Adrenal gland (tissue), 12 donors: ENCODE measurements around the gene DPYD. TPM values are rescaled to one million over a fixed set of nuclear protein-coding genes. Genes with fewer than 3 reads are reported as not detected.

Source experiments
- DNase-seq, 7 donors: peaks; one replicate each; pipeline ENCODE4 v3.0.0-alpha.2; 2019 to 2020
- H3K27ac ChIP-seq, 5 donors: fragments of 200-600 bp; sonication (generic) in 4 of 5; 1 replicate in 3 of 5; 2 replicates in 2 of 5; pipeline versions ENCODE4 v1.5.1 to v1.8.0; 2016 to 2020; ENCODE audit warnings: mild to moderate bottlenecking in 1 of 5
- H3K27me3 ChIP-seq: fragments of 200-600 bp; 2 replicates; pipeline ENCODE4 v1.8.0; 2021
- H3K36me3 ChIP-seq, 2 donors: fragments of 200-600 bp; replicated peaks in 1 of 2; 1 replicate in 1 of 2; 2 replicates in 1 of 2; pipeline versions ENCODE4 v1.5.1 to v1.8.0; 2018 to 2022
- H3K4me1 ChIP-seq, 2 donors: fragments of 200-600 bp; replicated peaks in 1 of 2; 1 replicate in 1 of 2; 2 replicates in 1 of 2; pipeline versions ENCODE4 v1.5.1 to v1.8.0; 2018 to 2021
- H3K4me3 ChIP-seq, 4 donors: fragments of 200-600 bp; sonication (generic) in 3 of 4; one replicate each; pipeline ENCODE4 v1.5.1; 2016 to 2018
- H3K9me3 ChIP-seq, 3 donors: fragments of 200-600 bp; sonication (generic) in 1 of 3; replicated peaks in 1 of 3; 1 replicate in 2 of 3; 2 replicates in 1 of 3; pipeline versions ENCODE4 v1.5.1 to v1.8.0; 2016 to 2021
- POLR2A ChIP-seq, 2 donors: fragments of 450-650 bp; IDR thresholded peaks; one replicate each; pipeline ENCODE4 v1.6.1; 2017; ENCODE audit warnings: antibody characterized with exemption in 2 of 2, mild to moderate bottlenecking in 2 of 2, moderate library complexity in 1 of 2
- WGBS, 4 donors: extraction: QIAGEN DNeasy Blood & Tissue Kit in 2 of 4; methylation state at CpG; one replicate each; pipeline versions ENCODE4 v1.1.5 to v1.1.7; 2013 to 2017; 5-methylcytosine and 5-hydroxymethylcytosine counted together
- intact Hi-C, 2 donors: fragments of 100-400 bp; cut with DNase I; formaldehyde crosslinking; loops; one replicate each; pipeline versions ENCODE4 v1.14.1 to v1.15.0; 2022 to 2023
- polyA plus RNA-seq, 3 donors: library from polyadenylated mRNA; stranded (reverse); fragments of 200-250 nt in 2 of 3; fragments of 350-450 nt in 1 of 3; fragmentation: Illumina TruSeq in 1 of 3; extraction: RNeasy Lipid Tissue Mini Kit (QIAGEN cat#74804) in 1 of 3; gene quantifications; one replicate each; pipeline ENCODE4 v1.2.3, GENCODE V29; 2013 to 2014
- total RNA-seq, 9 donors: library from RNA; depleted of rRNA in 4 of 9; stranded (reverse); fragments of >200 nt in 4 of 9; fragments of 120-200 nt in 1 of 9; fragmentation: NEBNext Ultra II Directional in 1 of 9; extraction: Animal tissue kit (Norgen Biotek cat#: 25700) in 1 of 9; gene quantifications; one replicate each; pipeline versions ENCODE4 v1.1.0 to v1.2.4, GENCODE V29; 2013 to 2023
- TF ChIP-seq, protein P1 (sequence below), 6 experiments: fragments of 450-650 bp in 4 of 6; fragments of 200-600 bp in 2 of 6; sonication (generic) in 1 of 6; IDR thresholded peaks; 1 replicate in 5 of 6; 2 replicates in 1 of 6; pipeline versions ENCODE4 v1.5.1 to v1.8.0; 2016 to 2021; ENCODE audit warnings: antibody characterized with exemption in 6 of 6, mild to moderate bottlenecking in 2 of 6, moderate library complexity in 1 of 6
- donor health status: healthy with polysubstance abuse.
- donor health status: Bipolar disorder and iron deficiency.
- donor health status: DM: yes; HTN: yes; CAD: no.
- donor health status: DM: no; HTN: no; CAD: no.
- donor health status: DM: no; HTN: no; CAD: no.
- donor health status: DM: yes; HTN: yes; CAD: no.

The DPYD gene
- total and polyA plus RNA-seq, 12 donors = 6.6 to 73.1 (median 30.2) TPM

DNA sequence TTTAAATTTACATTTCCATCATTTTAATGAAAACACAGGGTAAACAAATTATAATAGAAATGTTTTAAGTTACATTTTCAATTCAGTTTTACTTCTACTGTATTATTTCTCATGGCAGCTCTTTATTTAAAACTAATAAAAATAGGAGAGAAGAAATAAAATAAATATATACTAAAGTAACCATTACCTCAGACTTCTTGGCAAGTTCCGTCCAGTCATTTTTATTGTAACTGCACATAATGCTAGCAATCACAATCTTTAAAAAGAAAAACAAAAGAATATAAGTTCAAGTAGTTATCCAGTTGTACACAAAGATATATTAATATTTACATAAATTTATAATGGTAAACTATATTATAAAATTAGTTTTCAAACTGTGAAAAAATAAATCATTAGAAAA lies 538.6 kb downstream of the DPYD start:
- 93 to 99% (median 98%) methylated on average over 1 of the region's 1 CpG for WGBS, 4 donors
- no peaks in the 10 kb centered on the region for H3K36me3 ChIP-seq
- H3K4me1 ChIP-seq = no peaks in the 10 kb centered on the region
- no peaks in the 10 kb centered on the region for H3K27me3 ChIP-seq
- H3K9me3 ChIP-seq = no peaks in the 10 kb centered on the region
- no peak overlapping the region for H3K27ac ChIP-seq
- H3K4me3 ChIP-seq = no peak overlapping the region
- no peak for TF ChIP-seq POLR2A (IDR thresholded peaks at IDR 0.05)
- TF ChIP-seq, protein P1, sequence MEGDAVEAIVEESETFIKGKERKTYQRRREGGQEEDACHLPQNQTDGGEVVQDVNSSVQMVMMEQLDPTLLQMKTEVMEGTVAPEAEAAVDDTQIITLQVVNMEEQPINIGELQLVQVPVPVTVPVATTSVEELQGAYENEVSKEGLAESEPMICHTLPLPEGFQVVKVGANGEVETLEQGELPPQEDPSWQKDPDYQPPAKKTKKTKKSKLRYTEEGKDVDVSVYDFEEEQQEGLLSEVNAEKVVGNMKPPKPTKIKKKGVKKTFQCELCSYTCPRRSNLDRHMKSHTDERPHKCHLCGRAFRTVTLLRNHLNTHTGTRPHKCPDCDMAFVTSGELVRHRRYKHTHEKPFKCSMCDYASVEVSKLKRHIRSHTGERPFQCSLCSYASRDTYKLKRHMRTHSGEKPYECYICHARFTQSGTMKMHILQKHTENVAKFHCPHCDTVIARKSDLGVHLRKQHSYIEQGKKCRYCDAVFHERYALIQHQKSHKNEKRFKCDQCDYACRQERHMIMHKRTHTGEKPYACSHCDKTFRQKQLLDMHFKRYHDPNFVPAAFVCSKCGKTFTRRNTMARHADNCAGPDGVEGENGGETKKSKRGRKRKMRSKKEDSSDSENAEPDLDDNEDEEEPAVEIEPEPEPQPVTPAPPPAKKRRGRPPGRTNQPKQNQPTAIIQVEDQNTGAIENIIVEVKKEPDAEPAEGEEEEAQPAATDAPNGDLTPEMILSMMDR (IDR thresholded peaks at IDR 0.05) = no peak
- no peak for DNase-seq
- intact Hi-C loops = no loop called here

DNA sequence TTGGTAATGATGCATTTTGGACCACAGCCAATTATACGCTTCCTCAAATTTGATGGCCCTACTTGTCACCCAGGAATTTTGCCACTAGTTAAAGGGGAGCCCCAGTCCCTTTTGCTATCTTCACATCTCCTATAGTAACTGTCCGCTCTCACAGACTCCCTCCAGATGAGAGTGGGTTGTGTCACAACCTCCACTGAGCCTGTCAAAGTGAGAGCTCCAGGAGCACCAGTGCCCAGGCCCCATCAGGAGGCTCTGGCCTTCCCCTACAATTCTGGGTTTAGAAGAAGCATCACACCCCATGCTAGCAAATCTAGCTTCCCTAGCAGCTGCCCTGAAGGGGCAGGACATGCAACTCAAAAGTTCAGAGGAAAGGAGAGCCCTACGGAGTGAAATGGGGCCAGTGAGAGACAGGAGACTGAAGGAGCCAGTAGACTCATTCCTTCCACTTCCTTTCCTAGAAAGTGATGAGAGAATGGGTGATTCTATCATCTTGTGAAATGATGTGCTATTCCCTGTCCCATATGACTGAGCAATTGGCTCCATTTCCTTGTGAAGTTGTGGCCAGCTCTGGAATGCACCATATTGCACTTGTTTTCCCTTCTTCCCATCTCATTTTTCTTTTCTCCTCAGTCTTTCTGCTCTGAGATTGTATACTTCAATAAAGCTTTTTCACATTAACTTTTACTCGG lies 541.3 kb downstream of the DPYD start:
- no peaks in the 10 kb centered on the region for H3K4me1 ChIP-seq
- H3K27me3 ChIP-seq = no peaks in the 10 kb centered on the region
- no peak for DNase-seq
- WGBS, 4 donors = 79 to 95% (median 88%) methylated on average over 4 of the region's 4 CpGs
- H3K36me3 ChIP-seq = no peaks in the 10 kb centered on the region
- H3K27ac ChIP-seq = no peak overlapping the region
- no peak overlapping the region for H3K4me3 ChIP-seq
- TF ChIP-seq, protein P1 (IDR thresholded peaks at IDR 0.05) = no peak
- no peak for TF ChIP-seq POLR2A (IDR thresholded peaks at IDR 0.05)
- no peaks in the 10 kb centered on the region for H3K9me3 ChIP-seq
- intact Hi-C loops = no loop called here

DNA sequence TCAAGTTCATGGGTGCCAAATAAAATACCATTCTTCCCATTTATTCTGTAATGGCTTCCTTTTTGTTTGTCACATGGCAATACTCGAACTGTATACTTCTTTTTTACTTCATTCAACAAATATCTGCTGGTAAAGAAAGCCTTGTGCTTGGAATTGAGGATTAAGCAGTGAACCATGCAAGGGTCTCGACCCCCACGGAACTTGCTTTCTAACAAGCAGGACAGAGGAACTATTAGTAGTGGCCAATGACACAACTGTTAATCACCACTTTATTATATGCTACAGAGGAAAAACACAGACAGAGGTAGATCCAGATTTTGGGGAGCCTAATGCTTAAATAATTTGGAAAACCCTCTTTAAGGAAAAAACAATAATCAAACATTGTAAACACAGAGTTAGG lies 542.2 kb downstream of the DPYD start:
- Histone ChIP-seq H3K27ac (no peak overlapping the region), H3K4me3 (no peak overlapping the region), H3K27me3 (no peaks in the 10 kb centered on the region), H3K4me1 (no peaks in the 10 kb centered on the region), H3K36me3 (no peaks in the 10 kb centered on the region), H3K9me3 (no peaks in the 10 kb centered on the region)
- TF ChIP-seq POLR2A (IDR thresholded peaks at IDR 0.05) = no peak
- TF ChIP-seq, protein P1 (IDR thresholded peaks at IDR 0.05) = no peak
- no peak for DNase-seq
- WGBS, 4 donors = 83 to 87% (median 84%) methylated on average over 3 of the region's 3 CpGs
- intact Hi-C loops = no loop called here

DNA sequence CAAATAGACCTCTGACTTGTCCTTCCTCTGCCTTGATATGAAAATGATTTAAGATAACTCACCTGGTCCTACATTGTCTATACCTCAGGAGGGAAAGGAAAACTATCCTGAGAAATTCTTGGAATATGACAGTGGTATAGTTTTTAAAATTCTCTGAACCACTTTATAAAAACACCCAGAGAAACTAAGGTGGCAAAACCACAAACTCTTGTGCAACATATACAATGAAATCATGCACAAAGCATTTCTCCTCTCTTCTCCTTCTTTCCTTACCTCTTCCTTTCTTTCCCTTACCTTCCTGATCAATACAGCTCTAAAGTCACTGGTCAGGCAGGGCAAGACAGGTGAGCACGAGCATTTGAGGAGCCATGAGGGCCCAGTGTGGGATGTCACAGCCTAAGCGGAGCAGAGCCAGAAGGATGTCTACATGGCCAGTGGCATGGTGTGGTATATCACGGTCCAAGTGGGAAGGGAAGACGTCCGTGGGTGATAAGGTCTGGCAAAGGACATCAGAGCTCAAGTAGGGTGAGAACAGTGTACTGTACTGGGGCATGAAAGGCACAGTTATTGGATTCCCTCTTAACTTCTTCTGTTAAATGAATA lies 543.3 kb downstream of the DPYD start:
- intact Hi-C loops = no loop called here
- Histone ChIP-seq H3K27me3 (no peaks in the 10 kb centered on the region), H3K9me3 (no peaks in the 10 kb centered on the region), H3K4me3 (no peak overlapping the region), H3K36me3 (no peaks in the 10 kb centered on the region), H3K4me1 (no peaks in the 10 kb centered on the region), H3K27ac (no peak overlapping the region)
- WGBS, 4 donors = 88 to 94% (median 92%) methylated on average over 5 of the region's 5 CpGs
- TF ChIP-seq, protein P1 (IDR thresholded peaks at IDR 0.05) = no peak
- TF ChIP-seq POLR2A (IDR thresholded peaks at IDR 0.05) = no peak
- no peak for DNase-seq
